Neural cell (in vitro differentiated cells): Measurements from ENCODE around the gene DDX39B. TPM values are rescaled to one million over a fixed set of nuclear protein-coding genes. Genes with fewer than 3 reads are reported as not detected.

Experiments used
- H2AFZ ChIP-seq: fragments of 200-600, 300-800 bp; sonication (generic), shearing (Covaris generic); 2 replicates; pipeline ENCODE4 v1.6.0; 2014; ENCODE audit warnings: low read depth, mild to moderate bottlenecking, antibody characterized with exemption, low read length, moderate library complexity
- H3F3A ChIP-seq: fragments of 200-600 bp; shearing (Covaris generic); 2 replicates; pipeline ENCODE4 v1.6.1; 2016; ENCODE audit warnings: mild to moderate bottlenecking, moderate library complexity, mixed read lengths, antibody characterized with exemption, low read length; ENCODE audit not compliant: insufficient read depth, poor library complexity, severe bottlenecking
- H3K27ac ChIP-seq: fragments of 200-600, 300-800 bp; sonication (generic), shearing (Covaris generic); 2 replicates; pipeline ENCODE4 v1.5.1; 2014; ENCODE audit warnings: mild to moderate bottlenecking, low read length, moderate library complexity
- H3K27me3 ChIP-seq: fragments of 300-800, 200-600 bp; sonication (generic), shearing (Covaris generic); 2 replicates; pipeline ENCODE4 v1.6.0; 2014; ENCODE audit warnings: mild to moderate bottlenecking, low read depth, low read length, moderate library complexity; ENCODE audit not compliant: insufficient read depth
- H3K36me3 ChIP-seq: fragments of 300-800, 200-600 bp; sonication (generic), shearing (Covaris generic); 2 replicates; pipeline ENCODE4 v1.5.1; 2014; ENCODE audit warnings: mild to moderate bottlenecking, antibody characterized with exemption, low read length, moderate library complexity; ENCODE audit not compliant: insufficient read depth
- H3K4me2 ChIP-seq: fragments of 300-800, 200-600 bp; sonication (generic), shearing (Covaris generic); 2 replicates; pipeline ENCODE4 v1.6.0; 2014; ENCODE audit warnings: mild to moderate bottlenecking, low read length
- H3K4me3 ChIP-seq: fragments of 300-800, 200-600 bp; sonication (generic), shearing (Covaris generic); 2 replicates; pipeline ENCODE4 v1.5.1; 2014; ENCODE audit warnings: mild to moderate bottlenecking, low read length, moderate library complexity
- H3K79me2 ChIP-seq: fragments of 200-600 bp; shearing (Covaris generic); replicated peaks from 2 replicates; pipeline ENCODE4 v1.6.0; 2014; ENCODE audit warnings: mild to moderate bottlenecking, low read length, moderate library complexity; ENCODE audit not compliant: insufficient read depth
- H3K9ac ChIP-seq: fragments of 300-800, 200-600 bp; sonication (generic), shearing (Covaris generic); 2 replicates; pipeline ENCODE4 v1.6.1; 2016; ENCODE audit warnings: mild to moderate bottlenecking, low read length, mixed read lengths
- H3K9me2 ChIP-seq: fragments of 200-600 bp; shearing (Covaris generic); 2 replicates; pipeline ENCODE4 v1.6.1; 2016; ENCODE audit warnings: mild to moderate bottlenecking, low read length, mixed read lengths; ENCODE audit not compliant: insufficient read depth
- H3K9me3 ChIP-seq: fragments of 200-600, 300-800 bp; sonication (generic), shearing (Covaris generic); 2 replicates; pipeline ENCODE4 v1.6.1; 2016; ENCODE audit warnings: mild to moderate bottlenecking, mixed run types, low read length, moderate library complexity, mixed read lengths
- H4K20me1 ChIP-seq: fragments of 200-600 bp; shearing (Covaris generic); 2 replicates; pipeline ENCODE4 v1.6.1; 2016; ENCODE audit warnings: mild to moderate bottlenecking, mixed run types; ENCODE audit not compliant: insufficient read depth
- CTCF ChIP-seq: fragments of 450-650 bp; IDR thresholded peaks from 2 replicates; pipeline ENCODE4 v1.5.1; 2014; ENCODE audit warnings: antibody characterized with exemption, mild to moderate bottlenecking, moderate library complexity; ENCODE audit not compliant: poor library complexity, severe bottlenecking
- EP300 ChIP-seq: fragments of 450-650 bp; conservative IDR thresholded peaks from 2 replicates; pipeline ENCODE4 v1.6.1; 2014; ENCODE audit warnings: antibody characterized with exemption, mild to moderate bottlenecking, moderate library complexity; ENCODE audit not compliant: poor library complexity, severe bottlenecking
- EZH2 ChIP-seq: fragments of 200-600, 300-800 bp; shearing (Covaris generic), sonication (generic); IDR thresholded peaks from 2 replicates; pipeline ENCODE4 v1.6.1; 2014; ENCODE audit warnings: antibody characterized with exemption, low read length, borderline replicate concordance, mild to moderate bottlenecking; ENCODE audit not compliant: insufficient read depth, poor library complexity, severe bottlenecking
- MXI1 ChIP-seq: fragments of 450-650 bp; conservative IDR thresholded peaks from 2 replicates; pipeline ENCODE4 v1.6.1; 2014; ENCODE audit warnings: antibody characterized with exemption, mild to moderate bottlenecking; ENCODE audit not compliant: poor library complexity, severe bottlenecking
- POLR2AphosphoS5 ChIP-seq: IDR thresholded peaks from 2 replicates; pipeline ENCODE4 v1.6.1; 2012
- RAD21 ChIP-seq: fragments of 450-650 bp; conservative IDR thresholded peaks from 2 replicates; pipeline ENCODE4 v1.6.1; 2014; ENCODE audit warnings: antibody characterized with exemption, mild to moderate bottlenecking, moderate library complexity
- REST ChIP-seq: IDR thresholded peaks from 2 replicates; pipeline ENCODE4 v1.6.1; 2012; ENCODE audit warnings: borderline replicate concordance
- SMC3 ChIP-seq: fragments of 450-650 bp; conservative IDR thresholded peaks from 2 replicates; pipeline ENCODE4 v1.6.1; 2014; ENCODE audit warnings: antibody characterized with exemption, mild to moderate bottlenecking, moderate library complexity; ENCODE audit not compliant: poor library complexity
- TAF1 ChIP-seq: IDR thresholded peaks from 2 replicates; pipeline ENCODE4 v1.6.1; 2012; ENCODE audit warnings: low read depth
- polyA plus RNA-seq: library from polyadenylated mRNA; depleted of rRNA; stranded (reverse); fragments of >200 nt; gene quantifications from 2 replicates; pipeline ENCODE4 v1.2.3, GENCODE V29; 2014

DDX39B gene
- polyA plus RNA-seq, 1 donor from 2014 or later, result 313 TPM

GRCh38 chr6:31485055-31485454 lies 56.7 kb downstream of the DDX39B start:
- H3K27ac ChIP-seq, result no peak overlapping the region
- no peak overlapping the region for H2AFZ ChIP-seq
- H3K4me3 ChIP-seq, result no peak overlapping the region
- H3K36me3 ChIP-seq, result no peaks in the 10 kb centered on the region
- H3K9ac ChIP-seq, result no peak overlapping the region
- H3K9me2 ChIP-seq, result no peaks in the 10 kb centered on the region
- TF ChIP-seq SMC3, result no peak
- TF ChIP-seq EP300, result no peak
- TF ChIP-seq EZH2, result no peak
- TF ChIP-seq REST, result no peak
- no peak for TF ChIP-seq MXI1
- no peaks in the 10 kb centered on the region for H4K20me1 ChIP-seq
- H3K9me3 ChIP-seq, result no peaks in the 10 kb centered on the region
- H3K27me3 ChIP-seq, result no peaks in the 10 kb centered on the region
- H3K4me2 ChIP-seq, result no peak overlapping the region
- no peaks in the 10 kb centered on the region for H3K79me2 ChIP-seq
- no peaks in the 10 kb centered on the region for H3F3A ChIP-seq

GRCh38 chr6:31483392-31483791 lies 58.4 kb downstream of the DDX39B start:
- H3K27me3 ChIP-seq, result no peaks in the 10 kb centered on the region
- no peak overlapping the region for H3K4me3 ChIP-seq
- H2AFZ ChIP-seq, result no peak overlapping the region
- H3K79me2 ChIP-seq, result no peaks in the 10 kb centered on the region
- no peak overlapping the region for H3K9ac ChIP-seq
- no peaks in the 10 kb centered on the region for H3K9me3 ChIP-seq
- no peaks in the 10 kb centered on the region for H4K20me1 ChIP-seq
- H3K27ac ChIP-seq, result no peak overlapping the region
- no peaks in the 10 kb centered on the region for H3F3A ChIP-seq
- TF ChIP-seq CTCF, result no peak
- TF ChIP-seq SMC3, result no peak
- H3K9me2 ChIP-seq, result no peaks in the 10 kb centered on the region
- no peaks in the 10 kb centered on the region for H3K36me3 ChIP-seq
- H3K4me2 ChIP-seq, result no peak overlapping the region

- no peak for TF ChIP-seq EP300
- no peak for TF ChIP-seq TAF1
- no peak for TF ChIP-seq MXI1
- TF ChIP-seq EZH2, result no peak
- TF ChIP-seq REST, result no peak
- no peak for TF ChIP-seq RAD21
- TF ChIP-seq CTCF, result no peak
- TF ChIP-seq POLR2AphosphoS5, result no peak
- no peak for TF ChIP-seq SMC3
- no peak overlapping the region for H3K9ac ChIP-seq
- H3K79me2 ChIP-seq, result no peaks in the 10 kb centered on the region
- H3K36me3 ChIP-seq, result no peaks in the 10 kb centered on the region
- no peaks in the 10 kb centered on the region for H4K20me1 ChIP-seq
- no peak overlapping the region for H3K4me2 ChIP-seq
- H3K9me3 ChIP-seq, result no peaks in the 10 kb centered on the region
- H3K27me3 ChIP-seq, result no peaks in the 10 kb centered on the region
- no peak overlapping the region for H3K27ac ChIP-seq
- no peaks in the 10 kb centered on the region for H3F3A ChIP-seq
- no peak overlapping the region for H3K4me3 ChIP-seq
- H3K9me2 ChIP-seq, result no peaks in the 10 kb centered on the region
- no peak overlapping the region for H2AFZ ChIP-seq
These were observed 61.2 kb downstream of the DDX39B start for GRCh38 chr6:31480574-31480973.
